Prostate gland (tissue), 2 donors: ENCODE results near the gene AFF3. TPM values are rescaled to one million over a fixed set of nuclear protein-coding genes. Genes with fewer than 3 reads are reported as not detected.

ENCODE experiments used
- DNase-seq: peaks from one replicate; pipeline ENCODE4 v3.0.0-alpha.2; 2019; ENCODE audit warnings: low spot score
- H3K27ac ChIP-seq, 2 donors: fragments of 200-600 bp; sonication (generic); 2 replicates each; pipeline ENCODE4 v1.5.1; 2017 to 2019
- H3K27me3 ChIP-seq: fragments of 200-600 bp; sonication (generic); replicated peaks from 2 replicates; pipeline ENCODE4 v1.5.1; 2019; ENCODE audit not compliant: insufficient read depth
- H3K36me3 ChIP-seq, 2 donors: fragments of 200-600 bp; sonication (generic); 1 replicate in 1 of 2; 2 replicates in 1 of 2; pipeline versions ENCODE4 v1.5.1 to v1.8.1; 2017 to 2019
- H3K4me1 ChIP-seq: fragments of 200-600 bp; sonication (generic); replicated peaks from 2 replicates; pipeline ENCODE4 v1.5.1; 2019
- H3K4me3 ChIP-seq, 2 donors: fragments of 200-600 bp; sonication (generic); 2 replicates each; pipeline ENCODE4 v1.5.1; 2017 to 2019
- H3K9me3 ChIP-seq: fragments of 200-600 bp; sonication (generic); 2 replicates; pipeline ENCODE4 v1.5.1; 2017
- POLR2A ChIP-seq: fragments of 450-650 bp; IDR thresholded peaks from one replicate; pipeline ENCODE4 v1.6.1; 2016; ENCODE audit warnings: antibody characterized with exemption, mild to moderate bottlenecking
- POLR2AphosphoS5 ChIP-seq: sonication (generic); formaldehyde crosslinking; IDR thresholded peaks from one replicate; pipeline ENCODE4 v1.6.1; 2017; ENCODE audit warnings: antibody characterized with exemption
- WGBS: methylation state at CpG from one replicate; pipeline ENCODE4 v1.1.5; 2018; 5-methylcytosine and 5-hydroxymethylcytosine counted together
- intact Hi-C: fragments of 100-400 bp; cut with DNase I; formaldehyde crosslinking; loops from one replicate; pipeline ENCODE4 v1.14.2; 2022
- total RNA-seq, 2 donors: library from RNA; depleted of rRNA; stranded (reverse); fragments of >200 nt; gene quantifications; one replicate each; pipeline ENCODE4 v1.1.0, GENCODE V29; 2016
- TF ChIP-seq, protein P1 (sequence below), 4 experiments: fragments of 200-600 bp in 2 of 4; fragments of 450-650 bp in 2 of 4; sonication (generic) in 2 of 4; IDR thresholded peaks; 1 replicate in 3 of 4; 2 replicates in 1 of 4; pipeline ENCODE4 v1.5.1; 2016 to 2019; ENCODE audit warnings: antibody characterized with exemption in 4 of 4, mild to moderate bottlenecking in 2 of 4, moderate library complexity in 2 of 4

The AFF3 gene
- total RNA-seq, 2 donors from 2014 or later = 74.4 to 113 TPM

DNA sequence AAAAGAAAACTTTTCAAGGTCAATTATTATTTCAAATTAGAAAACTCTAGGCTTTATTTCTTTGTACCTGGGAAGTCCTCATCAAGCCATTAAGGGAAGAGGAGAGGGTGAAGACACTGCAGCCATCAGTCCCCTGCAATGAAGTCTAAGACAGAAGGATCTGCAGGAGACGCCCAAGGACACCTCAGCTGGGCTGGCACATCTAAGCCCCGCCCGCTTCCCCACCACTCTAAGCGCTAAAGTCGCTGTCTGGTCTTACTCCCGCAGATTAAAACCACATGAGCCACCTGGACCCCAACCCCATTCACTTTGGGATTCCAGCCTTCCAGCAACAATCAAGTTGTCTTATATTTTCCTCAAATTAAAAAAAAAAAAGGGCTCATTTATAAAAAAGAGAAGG, 104.4 kb downstream of the AFF3 start:
- no peak for TF ChIP-seq POLR2AphosphoS5
- TF ChIP-seq POLR2A = no peak
- TF ChIP-seq, protein P1, sequence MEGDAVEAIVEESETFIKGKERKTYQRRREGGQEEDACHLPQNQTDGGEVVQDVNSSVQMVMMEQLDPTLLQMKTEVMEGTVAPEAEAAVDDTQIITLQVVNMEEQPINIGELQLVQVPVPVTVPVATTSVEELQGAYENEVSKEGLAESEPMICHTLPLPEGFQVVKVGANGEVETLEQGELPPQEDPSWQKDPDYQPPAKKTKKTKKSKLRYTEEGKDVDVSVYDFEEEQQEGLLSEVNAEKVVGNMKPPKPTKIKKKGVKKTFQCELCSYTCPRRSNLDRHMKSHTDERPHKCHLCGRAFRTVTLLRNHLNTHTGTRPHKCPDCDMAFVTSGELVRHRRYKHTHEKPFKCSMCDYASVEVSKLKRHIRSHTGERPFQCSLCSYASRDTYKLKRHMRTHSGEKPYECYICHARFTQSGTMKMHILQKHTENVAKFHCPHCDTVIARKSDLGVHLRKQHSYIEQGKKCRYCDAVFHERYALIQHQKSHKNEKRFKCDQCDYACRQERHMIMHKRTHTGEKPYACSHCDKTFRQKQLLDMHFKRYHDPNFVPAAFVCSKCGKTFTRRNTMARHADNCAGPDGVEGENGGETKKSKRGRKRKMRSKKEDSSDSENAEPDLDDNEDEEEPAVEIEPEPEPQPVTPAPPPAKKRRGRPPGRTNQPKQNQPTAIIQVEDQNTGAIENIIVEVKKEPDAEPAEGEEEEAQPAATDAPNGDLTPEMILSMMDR (IDR thresholded peaks at IDR 0.05) = no peak
- DNase-seq = no peak
- 74% methylated on average over 6 of the region's 6 CpGs for WGBS

DNA sequence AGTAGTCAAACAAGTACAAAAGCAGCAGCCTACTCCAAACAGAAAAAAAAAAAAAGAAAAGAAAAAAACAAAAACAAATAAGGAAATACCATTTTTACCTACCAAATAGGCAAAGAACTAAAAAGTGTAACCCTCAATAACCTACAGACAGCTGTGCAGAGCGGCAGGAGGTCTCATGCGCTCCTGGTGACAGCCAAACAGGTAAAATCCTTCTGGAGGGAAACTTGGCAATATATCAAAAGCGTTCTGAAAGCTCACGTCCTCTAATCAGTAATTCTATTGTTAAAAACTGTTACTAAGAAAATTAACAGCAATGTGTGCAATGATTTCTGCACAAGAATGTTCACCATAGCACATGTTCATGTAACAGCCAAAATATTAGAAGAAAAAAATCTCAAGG, 105.6 kb downstream of the AFF3 start:
- no peaks in the 10 kb centered on the region for H3K9me3 ChIP-seq
- intact Hi-C loops = no loop called here
- no peak overlapping the region for H3K4me3 ChIP-seq
- H3K4me1 ChIP-seq = no peaks in the 10 kb centered on the region
- H3K27ac ChIP-seq = no peak overlapping the region
- 47% methylated on average over 4 of the region's 4 CpGs for WGBS
- no peak for DNase-seq
- H3K36me3 ChIP-seq = no peaks in the 10 kb centered on the region
- TF ChIP-seq POLR2A = no peak
- no peak for TF ChIP-seq POLR2AphosphoS5
- TF ChIP-seq, protein P1 (IDR thresholded peaks at IDR 0.05) = no peak
- H3K27me3 ChIP-seq = no peaks in the 10 kb centered on the region

More for the DNA sequence above, 104.4 kb downstream of the AFF3 start:
- no peaks in the 10 kb centered on the region for H3K4me1 ChIP-seq
- intact Hi-C loops = no loop called here
- no peaks in the 10 kb centered on the region for H3K36me3 ChIP-seq
- H3K27me3 ChIP-seq = no peaks in the 10 kb centered on the region
- H3K27ac ChIP-seq = no peak overlapping the region
- no peak overlapping the region for H3K4me3 ChIP-seq
- H3K9me3 ChIP-seq = no peaks in the 10 kb centered on the region

DNA sequence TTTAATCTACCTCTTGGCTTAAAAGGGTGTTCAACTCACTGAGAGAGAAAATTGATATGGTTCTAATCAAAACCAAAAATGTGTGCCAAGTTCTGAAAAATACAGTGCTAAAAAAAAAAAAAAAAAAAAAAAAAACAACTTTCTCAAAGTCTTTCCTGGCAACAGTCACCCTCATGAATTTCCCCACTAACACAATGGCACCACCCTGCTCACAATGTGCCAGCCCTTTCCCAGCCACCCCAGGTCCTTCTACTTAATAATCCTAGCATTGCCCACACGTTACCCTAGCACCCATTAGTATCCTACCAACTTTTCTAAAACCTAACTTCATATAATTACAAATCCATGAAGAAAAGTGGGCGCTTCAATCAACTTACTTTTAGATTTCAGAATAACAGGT, 106.4 kb downstream of the AFF3 start:
- DNase-seq = no peak
- TF ChIP-seq POLR2A = no peak
- no peak for TF ChIP-seq POLR2AphosphoS5
- TF ChIP-seq, protein P1 (IDR thresholded peaks at IDR 0.05) = no peak
- 97% methylated on average over 2 of the region's 2 CpGs for WGBS
- H3K36me3 ChIP-seq = no peaks in the 10 kb centered on the region
- no peaks in the 10 kb centered on the region for H3K27me3 ChIP-seq
- H3K27ac ChIP-seq = no peak overlapping the region
- intact Hi-C loops = no loop called here
- H3K4me1 ChIP-seq = no peaks in the 10 kb centered on the region
- H3K9me3 ChIP-seq = no peaks in the 10 kb centered on the region
- no peak overlapping the region for H3K4me3 ChIP-seq

DNA sequence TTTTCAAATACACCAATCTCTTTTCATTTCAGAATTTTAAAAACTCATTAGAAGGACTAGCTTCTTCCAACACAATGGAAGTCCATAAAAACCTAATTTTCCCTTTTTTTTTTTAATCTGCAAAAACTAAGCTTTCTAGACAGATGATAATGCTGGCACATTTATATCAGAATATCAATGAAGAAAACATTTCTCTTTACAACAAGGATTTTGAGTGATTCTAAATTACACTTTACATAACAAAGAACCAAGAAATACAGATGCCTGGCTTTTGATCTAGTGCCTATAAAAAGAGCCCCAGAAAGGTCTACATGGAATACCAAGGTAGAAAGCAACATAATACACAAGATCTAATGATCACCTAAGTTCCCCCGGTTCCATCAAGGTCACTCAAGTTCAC, 108.0 kb downstream of the AFF3 start:
- intact Hi-C loops = no loop called here
- no peak for DNase-seq
- Histone ChIP-seq H3K4me1 (no peaks in the 10 kb centered on the region), H3K27me3 (no peaks in the 10 kb centered on the region), H3K36me3 (no peaks in the 10 kb centered on the region), H3K9me3 (no peaks in the 10 kb centered on the region), H3K4me3 (no peak overlapping the region), H3K27ac (no peak overlapping the region)
- WGBS = 86% methylated on average over 1 of the region's 1 CpG
- TF ChIP-seq POLR2AphosphoS5 (no peak), POLR2A (no peak)
- TF ChIP-seq, protein P1 (IDR thresholded peaks at IDR 0.05) = no peak

DNA sequence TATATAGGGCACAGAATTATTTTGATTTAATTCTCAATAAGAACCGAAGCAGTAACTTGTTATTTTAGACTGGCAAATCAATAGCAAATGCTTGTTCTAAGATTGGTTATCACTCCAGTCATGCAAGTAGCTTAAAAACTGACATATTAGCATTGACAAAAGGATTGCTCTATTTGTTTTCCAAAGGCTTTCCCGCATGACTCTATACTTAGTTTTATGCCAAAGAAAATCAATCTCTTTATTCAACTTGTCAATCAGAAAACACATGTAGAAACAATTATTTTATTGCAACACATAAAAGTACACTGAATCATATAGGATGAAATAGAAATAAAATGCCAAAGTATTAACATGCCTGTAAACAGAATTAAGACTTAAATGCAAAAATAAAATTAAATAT, 108.4 kb downstream of the AFF3 start:
- no peaks in the 10 kb centered on the region for H3K9me3 ChIP-seq
- TF ChIP-seq POLR2A (no peak), POLR2AphosphoS5 (no peak)
- TF ChIP-seq, protein P1 (IDR thresholded peaks at IDR 0.05) = no peak
- no peak for DNase-seq
- no peaks in the 10 kb centered on the region for H3K36me3 ChIP-seq
- H3K27me3 ChIP-seq = no peaks in the 10 kb centered on the region
- 89% methylated on average over 2 of the region's 2 CpGs for WGBS
- no peak overlapping the region for H3K4me3 ChIP-seq
- intact Hi-C loops = no loop called here
- H3K27ac ChIP-seq = no peak overlapping the region
- no peaks in the 10 kb centered on the region for H3K4me1 ChIP-seq
